Parathyroid adenoma (tissue), 2 donors: ENCODE data around the gene DGLUCY.
"Not testable (repeated sequence)": the region's sequence is repeated elsewhere in the genome, so short reads cannot be mapped to it uniquely, and the experiment has no call there.

Experiments
- H2AFZ ChIP-seq: fragments of 300-600 bp; sonication (generic); one replicate; pipeline ENCODE4 v1.7.0; 2017; ENCODE audit warnings: antibody characterized with exemption, mild to moderate bottlenecking
- H3K27ac ChIP-seq: fragments of 300-600 bp; sonication (generic); one replicate; pipeline ENCODE4 v1.7.0; 2017
- H3K27me3 ChIP-seq: fragments of 300-600 bp; sonication (generic); one replicate; pipeline ENCODE4 v1.7.0; 2017; ENCODE audit warnings: low read length; ENCODE audit not compliant: control insufficient read depth, insufficient read depth
- H3K36me3 ChIP-seq: fragments of 300-600 bp; sonication (generic); one replicate; pipeline ENCODE4 v1.7.0; 2017; ENCODE audit warnings: low read length; ENCODE audit not compliant: control insufficient read depth, insufficient read depth
- H3K4me1 ChIP-seq: fragments of 300-600 bp; sonication (generic); one replicate; pipeline ENCODE4 v1.7.0; 2017; ENCODE audit warnings: control low read depth
- H3K4me2 ChIP-seq: fragments of 300-600 bp; sonication (generic); one replicate; pipeline ENCODE4 v1.7.0; 2017; ENCODE audit warnings: low read length
- H3K4me3 ChIP-seq: fragments of 300-600 bp; sonication (generic); one replicate; pipeline ENCODE4 v1.7.0; 2017; ENCODE audit warnings: low read depth, low read length
- H3K79me2 ChIP-seq: fragments of 300-600 bp; sonication (generic); one replicate; pipeline ENCODE4 v1.7.0; 2017; ENCODE audit warnings: control low read depth
- H3K9ac ChIP-seq: fragments of 300-600 bp; sonication (generic); one replicate; pipeline ENCODE4 v1.7.0; 2017; ENCODE audit warnings: mild to moderate bottlenecking
- H3K9me3 ChIP-seq: fragments of 300-600 bp; sonication (generic); one replicate; pipeline ENCODE4 v1.7.0; 2017; ENCODE audit warnings: low read length; ENCODE audit not compliant: control insufficient read depth
- TF ChIP-seq, protein P1 (sequence below): fragments of 300-600 bp; sonication (generic); IDR thresholded peaks from one replicate; pipeline ENCODE4 v1.7.0; 2017; ENCODE audit warnings: antibody characterized with exemption, mild to moderate bottlenecking
- donor health status: primary hyperparathyroidism.

Gene DGLUCY

GRCh38 chr14:91177073-91178034 lies 63.5 kb downstream of the DGLUCY start:
- no peak overlapping the region for H3K4me3 ChIP-seq
- no peaks in the 10 kb centered on the region for H3K36me3 ChIP-seq
- TF ChIP-seq, protein P1, sequence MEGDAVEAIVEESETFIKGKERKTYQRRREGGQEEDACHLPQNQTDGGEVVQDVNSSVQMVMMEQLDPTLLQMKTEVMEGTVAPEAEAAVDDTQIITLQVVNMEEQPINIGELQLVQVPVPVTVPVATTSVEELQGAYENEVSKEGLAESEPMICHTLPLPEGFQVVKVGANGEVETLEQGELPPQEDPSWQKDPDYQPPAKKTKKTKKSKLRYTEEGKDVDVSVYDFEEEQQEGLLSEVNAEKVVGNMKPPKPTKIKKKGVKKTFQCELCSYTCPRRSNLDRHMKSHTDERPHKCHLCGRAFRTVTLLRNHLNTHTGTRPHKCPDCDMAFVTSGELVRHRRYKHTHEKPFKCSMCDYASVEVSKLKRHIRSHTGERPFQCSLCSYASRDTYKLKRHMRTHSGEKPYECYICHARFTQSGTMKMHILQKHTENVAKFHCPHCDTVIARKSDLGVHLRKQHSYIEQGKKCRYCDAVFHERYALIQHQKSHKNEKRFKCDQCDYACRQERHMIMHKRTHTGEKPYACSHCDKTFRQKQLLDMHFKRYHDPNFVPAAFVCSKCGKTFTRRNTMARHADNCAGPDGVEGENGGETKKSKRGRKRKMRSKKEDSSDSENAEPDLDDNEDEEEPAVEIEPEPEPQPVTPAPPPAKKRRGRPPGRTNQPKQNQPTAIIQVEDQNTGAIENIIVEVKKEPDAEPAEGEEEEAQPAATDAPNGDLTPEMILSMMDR: peak; percentile 80
- H3K9ac ChIP-seq: no peak overlapping the region
- H3K27me3 ChIP-seq: no peaks in the 10 kb centered on the region
- no peak overlapping the region for H3K27ac ChIP-seq
- no peaks in the 10 kb centered on the region for H3K4me1 ChIP-seq
- no peak overlapping the region for H2AFZ ChIP-seq
- H3K4me2 ChIP-seq: no peak overlapping the region
- no peaks in the 10 kb centered on the region for H3K9me3 ChIP-seq
- H3K79me2 ChIP-seq: no peaks in the 10 kb centered on the region

DNA sequence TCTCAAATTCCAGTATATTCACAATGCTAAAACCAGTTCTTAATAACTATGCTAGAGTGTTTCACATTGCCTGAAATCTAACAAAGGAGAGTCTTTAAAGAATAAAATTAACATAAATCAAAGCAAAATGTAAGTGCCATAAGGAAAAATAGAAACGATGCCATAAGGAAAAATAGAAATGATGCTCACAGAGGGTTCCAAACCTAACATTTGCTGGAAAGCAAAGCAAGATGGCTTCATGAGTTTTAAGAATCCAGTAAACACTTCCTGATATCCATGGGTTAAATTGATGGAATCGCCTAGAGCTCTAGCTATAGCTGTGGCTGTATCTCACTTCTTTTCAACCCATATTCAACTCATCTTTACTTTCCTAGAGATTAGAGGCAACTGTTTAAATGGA lies 66.7 kb downstream of the DGLUCY start:
- Histone ChIP-seq H3K27me3 (no peaks in the 10 kb centered on the region), H3K4me1 (no peaks in the 10 kb centered on the region), H3K9me3 (no peaks in the 10 kb centered on the region), H3K9ac (no peak overlapping the region), H3K79me2 (no peaks in the 10 kb centered on the region), H3K36me3 (no peaks in the 10 kb centered on the region), H3K27ac (no peak overlapping the region), H2AFZ (no peak overlapping the region), H3K4me3 (no peak overlapping the region), H3K4me2 (no peak overlapping the region)
- TF ChIP-seq, protein P1: no peak

DNA sequence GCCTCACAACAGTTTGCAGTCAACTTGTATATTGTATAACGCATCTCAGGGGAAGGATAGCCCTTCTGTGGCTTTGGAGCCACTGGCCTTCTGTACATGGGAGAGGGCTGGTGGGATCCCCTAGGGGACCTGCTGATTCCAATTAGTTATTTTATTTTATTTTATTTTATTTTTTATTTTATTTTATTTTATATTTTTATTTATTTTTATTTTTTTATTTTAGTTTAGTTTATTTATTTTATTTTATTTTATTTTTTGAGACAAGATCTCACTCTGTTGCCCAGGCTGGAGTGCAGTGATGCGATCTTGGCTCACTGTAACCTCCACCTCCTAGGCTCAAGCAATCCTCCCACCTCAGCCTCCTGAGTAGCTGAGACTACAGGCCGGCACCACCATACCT lies 68.9 kb downstream of the DGLUCY start:
- not testable (repeated sequence) for H3K9me3 ChIP-seq, H2AFZ ChIP-seq, H3K27me3 ChIP-seq, H3K4me3 ChIP-seq, H3K27ac ChIP-seq, H3K9ac ChIP-seq, H3K79me2 ChIP-seq, H3K4me2 ChIP-seq, H3K36me3 ChIP-seq, H3K4me1 ChIP-seq

- TF ChIP-seq, protein P1: no peak
- no peaks in the 10 kb centered on the region for H3K36me3 ChIP-seq
These were observed 70.7 kb downstream of the DGLUCY start for GRCh38 chr14:91184559-91184958.

GRCh38 chr14:91185721-91186120 lies 71.8 kb downstream of the DGLUCY start:
- Histone ChIP-seq H3K4me2 (no peak overlapping the region), H3K79me2 (no peaks in the 10 kb centered on the region), H3K27ac (no peak overlapping the region), H3K27me3 (no peaks in the 10 kb centered on the region), H2AFZ (no peak overlapping the region), H3K9me3 (no peaks in the 10 kb centered on the region), H3K4me1 (no peaks in the 10 kb centered on the region), H3K36me3 (no peaks in the 10 kb centered on the region), H3K4me3 (no peak overlapping the region), H3K9ac (no peak overlapping the region)
- TF ChIP-seq, protein P1: no peak

More at GRCh38 chr14:91184559-91184958, 70.7 kb downstream of the DGLUCY start:
- Histone ChIP-seq H3K9ac (no peak overlapping the region), H2AFZ (no peak overlapping the region), H3K27me3 (no peaks in the 10 kb centered on the region), H3K79me2 (no peaks in the 10 kb centered on the region), H3K4me1 (no peaks in the 10 kb centered on the region), H3K4me2 (no peak overlapping the region), H3K27ac (no peak overlapping the region), H3K9me3 (no peaks in the 10 kb centered on the region), H3K4me3 (no peak overlapping the region)
